Astrocyte of the spinal cord (primary cell): ENCODE measurements around the gene LCE6A.

Source experiments
- DNase-seq: peaks from one replicate; pipeline ENCODE4 v3.0.0; 2011; ENCODE audit warnings: low read depth, low spot score
- H3K4me3 ChIP-seq: 2 replicates; pipeline ENCODE4 v1.5.1; 2011; ENCODE audit warnings: low read depth, mild to moderate bottlenecking, low read length, moderate library complexity
- in situ Hi-C: cut with HindIII; loops from 2 replicates; pipeline ENCODE4 v1.10.0; 2017; ENCODE audit warnings: low sequenced_read_pairs
- TF ChIP-seq, protein P1 (sequence below): IDR thresholded peaks from 2 replicates; pipeline ENCODE4 v1.5.1; 2012; ENCODE audit warnings: low read depth, mild to moderate bottlenecking, low read length, inconsistent platforms

The LCE6A gene

GRCh38 chr1:152869808-152870419 is 27.3 kb downstream of the LCE6A start:
- peak; percentile 63 for DNase-seq
- TF ChIP-seq, protein P1, sequence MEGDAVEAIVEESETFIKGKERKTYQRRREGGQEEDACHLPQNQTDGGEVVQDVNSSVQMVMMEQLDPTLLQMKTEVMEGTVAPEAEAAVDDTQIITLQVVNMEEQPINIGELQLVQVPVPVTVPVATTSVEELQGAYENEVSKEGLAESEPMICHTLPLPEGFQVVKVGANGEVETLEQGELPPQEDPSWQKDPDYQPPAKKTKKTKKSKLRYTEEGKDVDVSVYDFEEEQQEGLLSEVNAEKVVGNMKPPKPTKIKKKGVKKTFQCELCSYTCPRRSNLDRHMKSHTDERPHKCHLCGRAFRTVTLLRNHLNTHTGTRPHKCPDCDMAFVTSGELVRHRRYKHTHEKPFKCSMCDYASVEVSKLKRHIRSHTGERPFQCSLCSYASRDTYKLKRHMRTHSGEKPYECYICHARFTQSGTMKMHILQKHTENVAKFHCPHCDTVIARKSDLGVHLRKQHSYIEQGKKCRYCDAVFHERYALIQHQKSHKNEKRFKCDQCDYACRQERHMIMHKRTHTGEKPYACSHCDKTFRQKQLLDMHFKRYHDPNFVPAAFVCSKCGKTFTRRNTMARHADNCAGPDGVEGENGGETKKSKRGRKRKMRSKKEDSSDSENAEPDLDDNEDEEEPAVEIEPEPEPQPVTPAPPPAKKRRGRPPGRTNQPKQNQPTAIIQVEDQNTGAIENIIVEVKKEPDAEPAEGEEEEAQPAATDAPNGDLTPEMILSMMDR = peak; percentile 85
- in situ Hi-C loops = no loop called here

GRCh38 chr1:152870831-152871730 is 28.4 kb downstream of the LCE6A start:
- peak; percentile 33 for DNase-seq
- TF ChIP-seq, protein P1 = peak; percentile 45
- in situ Hi-C loops = no loop called here
- no peak overlapping the region for H3K4me3 ChIP-seq

More at GRCh38 chr1:152869808-152870419, 27.3 kb downstream of the LCE6A start:
- H3K4me3 ChIP-seq = no peak overlapping the region

DNA sequence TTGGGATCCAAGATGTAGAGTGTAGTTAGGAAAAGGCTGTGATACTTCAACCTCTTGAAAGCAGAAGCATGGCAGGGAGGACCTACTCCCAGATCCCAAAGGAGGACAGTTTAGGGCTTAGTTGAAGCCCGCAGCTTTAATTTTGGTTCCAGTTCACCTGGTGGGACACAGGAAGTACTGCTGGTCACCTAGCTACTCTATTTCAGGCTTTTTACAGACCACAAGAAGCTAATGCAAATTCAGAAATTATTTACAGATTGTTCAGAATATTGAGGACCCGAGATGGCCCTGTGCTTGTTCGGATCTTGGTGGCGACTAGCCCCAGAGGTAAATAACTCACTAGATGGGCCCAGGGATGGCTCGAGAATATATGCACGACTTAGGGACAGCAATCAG is 29.1 kb downstream of the LCE6A start:
- in situ Hi-C loops = no loop called here
- TF ChIP-seq, protein P1 = no peak
- H3K4me3 ChIP-seq = no peak overlapping the region
- no peak for DNase-seq

GRCh38 chr1:152873495-152873894 is 30.8 kb downstream of the LCE6A start:
- no peak overlapping the region for H3K4me3 ChIP-seq
- TF ChIP-seq, protein P1 = no peak
- DNase-seq = peak; percentile 46
- in situ Hi-C loops = no loop called here

DNA sequence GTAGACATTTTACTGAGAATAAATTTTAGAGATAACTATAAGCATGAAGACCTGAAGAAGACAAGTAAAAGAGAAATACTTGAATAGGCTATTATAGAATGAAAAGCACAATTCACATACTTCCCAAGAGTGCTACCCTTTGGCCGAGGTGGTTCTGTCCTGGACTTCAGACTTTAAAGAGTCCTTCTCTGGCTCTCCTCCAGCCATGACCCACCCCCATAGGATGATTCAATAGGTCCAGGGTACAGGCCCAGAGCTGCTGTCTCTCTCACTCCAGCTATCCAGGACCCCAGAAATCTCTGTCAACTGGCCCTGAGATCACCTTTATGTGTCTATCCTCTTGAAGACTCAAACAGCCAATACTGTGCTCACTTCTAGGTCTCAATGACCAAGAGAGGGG is 34.2 kb downstream of the LCE6A start:
- no peak overlapping the region for H3K4me3 ChIP-seq
- TF ChIP-seq, protein P1 = no peak
- DNase-seq = no peak
- in situ Hi-C loops = no loop called here

DNA sequence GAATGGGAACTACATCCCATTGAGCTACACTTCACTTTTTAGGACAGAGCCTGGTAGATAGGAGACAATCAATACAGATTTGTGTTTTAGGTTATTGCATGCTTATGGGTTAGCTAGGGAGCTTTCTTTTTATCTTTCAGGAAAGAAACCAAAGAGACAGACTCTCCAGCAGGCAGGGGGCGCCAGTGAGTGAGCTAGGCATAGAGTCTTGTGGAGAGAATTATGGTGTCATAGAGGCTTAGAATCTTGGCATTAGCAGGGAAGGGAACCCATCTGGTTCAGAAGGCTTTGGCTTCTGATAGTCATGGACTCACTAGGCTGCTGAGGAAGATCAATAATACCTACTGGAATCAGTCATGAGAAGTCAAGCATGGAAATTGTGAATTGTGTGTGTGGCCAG is 35.4 kb downstream of the LCE6A start, which contains the start of gene SMCP:
SMCP (plus strand) TSS at position 281 of the 400 bp plus-strand sequence. CDS start 6,101 bp downstream, outside the sequence.
- TF ChIP-seq, protein P1 = peak; percentile 13

More for the DNA sequence above, 35.4 kb downstream of the LCE6A start, which contains the start of gene SMCP:
- DNase-seq = no peak
- no peak within 1 kb of the TSS for H3K4me3 ChIP-seq
- in situ Hi-C loops = no loop called here
